Osteoblast (primary cell): ENCODE data around the gene USP7. TPM values are rescaled to one million over a fixed set of nuclear protein-coding genes. Genes with fewer than 3 reads are reported as not detected.

Source experiments
- DNase-seq: peaks from one replicate; pipeline ENCODE4 v3.0.0; 2011; ENCODE audit warnings: low spot score, mixed read lengths; ENCODE audit not compliant: insufficient read length; ENCODE audit errors: missing footprints
- H2AFZ ChIP-seq: 2 replicates; pipeline ENCODE4 v1.6.0; 2011; ENCODE audit warnings: mild to moderate bottlenecking, low read length
- H3K27ac ChIP-seq: 2 replicates; pipeline ENCODE4 v1.5.1; 2011; ENCODE audit warnings: mild to moderate bottlenecking, low read depth, low read length, moderate library complexity
- H3K27me3 ChIP-seq: 2 replicates; pipeline ENCODE4 v1.6.0; 2012; ENCODE audit warnings: mild to moderate bottlenecking, control low read depth, inconsistent platforms, low read length, moderate library complexity; ENCODE audit not compliant: insufficient read depth
- H3K36me3 ChIP-seq: 2 replicates; pipeline ENCODE4 v1.5.1; 2011; ENCODE audit warnings: mild to moderate bottlenecking, low read length, control low read depth, moderate library complexity; ENCODE audit not compliant: insufficient read depth
- H3K4me1 ChIP-seq: 2 replicates; pipeline ENCODE4 v1.5.1; 2011; ENCODE audit warnings: mild to moderate bottlenecking, low read length, control low read depth, moderate library complexity; ENCODE audit not compliant: insufficient read depth
- H3K4me2 ChIP-seq: 2 replicates; pipeline ENCODE4 v1.6.0; 2011; ENCODE audit warnings: mild to moderate bottlenecking, low read length; ENCODE audit not compliant: insufficient read depth
- H3K4me3 ChIP-seq: fragments of 200-600 bp; sonication (generic); 3 replicates; pipeline ENCODE4 v1.5.1; 2012; ENCODE audit warnings: mild to moderate bottlenecking, low read length, inconsistent platforms; ENCODE audit not compliant: insufficient read depth
- H3K79me2 ChIP-seq: 2 replicates; pipeline ENCODE4 v1.6.0; 2012; ENCODE audit warnings: mild to moderate bottlenecking, low read length, control low read depth, inconsistent platforms; ENCODE audit not compliant: insufficient read depth
- H3K9me3 ChIP-seq: 2 replicates; pipeline ENCODE4 v1.5.1; 2011; ENCODE audit warnings: low read depth, low read length, control low read depth
- H4K20me1 ChIP-seq: 2 replicates; pipeline ENCODE4 v1.6.0; 2012; ENCODE audit warnings: mild to moderate bottlenecking, low read length, control low read depth; ENCODE audit not compliant: insufficient read depth
- total RNA-seq: library from RNA; depleted of rRNA; stranded (reverse); fragments of >200 nt; gene quantifications from 2 replicates; pipeline ENCODE4 v1.2.3, GENCODE V29; 2012
- TF ChIP-seq, protein P1 (sequence below): IDR thresholded peaks from 2 replicates; pipeline ENCODE4 v1.5.1; 2011; ENCODE audit warnings: mild to moderate bottlenecking, low read depth, low read length, moderate library complexity; ENCODE audit errors: extremely low read depth

USP7 gene
- total RNA-seq, 1 donor, result 51.4 TPM

DNA sequence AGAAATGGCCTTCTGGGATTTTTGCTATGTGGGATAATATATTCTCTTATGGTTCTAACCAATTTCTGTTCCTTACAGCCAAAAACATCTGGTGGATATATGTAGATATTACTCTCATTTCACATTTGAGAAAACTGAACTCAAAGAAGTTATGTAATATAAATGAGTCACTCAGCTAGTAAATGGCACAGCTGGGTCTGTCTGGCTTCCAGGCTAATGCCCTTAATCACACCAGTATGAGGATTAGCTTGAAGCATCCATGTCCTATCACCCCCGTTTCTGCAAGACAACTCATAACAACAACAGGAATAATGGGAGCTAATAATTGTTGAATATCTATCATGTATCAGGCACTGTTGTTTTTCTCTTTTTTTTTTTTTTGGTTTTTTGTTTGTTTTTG is 34.4 kb upstream of the USP7 start:
- Histone ChIP-seq H3K9me3 (no peaks in the 10 kb centered on the region), H3K27ac (no peak overlapping the region), H3K79me2 (no peaks in the 10 kb centered on the region), H2AFZ (no peak overlapping the region), H4K20me1 (no peaks in the 10 kb centered on the region), H3K4me2 (no peak overlapping the region), H3K27me3 (no peaks in the 10 kb centered on the region), H3K36me3 (no peaks in the 10 kb centered on the region), H3K4me1 (no peaks in the 10 kb centered on the region), H3K4me3 (no peak overlapping the region)
- DNase-seq, result peak; percentile 82
- TF ChIP-seq, protein P1, sequence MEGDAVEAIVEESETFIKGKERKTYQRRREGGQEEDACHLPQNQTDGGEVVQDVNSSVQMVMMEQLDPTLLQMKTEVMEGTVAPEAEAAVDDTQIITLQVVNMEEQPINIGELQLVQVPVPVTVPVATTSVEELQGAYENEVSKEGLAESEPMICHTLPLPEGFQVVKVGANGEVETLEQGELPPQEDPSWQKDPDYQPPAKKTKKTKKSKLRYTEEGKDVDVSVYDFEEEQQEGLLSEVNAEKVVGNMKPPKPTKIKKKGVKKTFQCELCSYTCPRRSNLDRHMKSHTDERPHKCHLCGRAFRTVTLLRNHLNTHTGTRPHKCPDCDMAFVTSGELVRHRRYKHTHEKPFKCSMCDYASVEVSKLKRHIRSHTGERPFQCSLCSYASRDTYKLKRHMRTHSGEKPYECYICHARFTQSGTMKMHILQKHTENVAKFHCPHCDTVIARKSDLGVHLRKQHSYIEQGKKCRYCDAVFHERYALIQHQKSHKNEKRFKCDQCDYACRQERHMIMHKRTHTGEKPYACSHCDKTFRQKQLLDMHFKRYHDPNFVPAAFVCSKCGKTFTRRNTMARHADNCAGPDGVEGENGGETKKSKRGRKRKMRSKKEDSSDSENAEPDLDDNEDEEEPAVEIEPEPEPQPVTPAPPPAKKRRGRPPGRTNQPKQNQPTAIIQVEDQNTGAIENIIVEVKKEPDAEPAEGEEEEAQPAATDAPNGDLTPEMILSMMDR, result no peak

DNA sequence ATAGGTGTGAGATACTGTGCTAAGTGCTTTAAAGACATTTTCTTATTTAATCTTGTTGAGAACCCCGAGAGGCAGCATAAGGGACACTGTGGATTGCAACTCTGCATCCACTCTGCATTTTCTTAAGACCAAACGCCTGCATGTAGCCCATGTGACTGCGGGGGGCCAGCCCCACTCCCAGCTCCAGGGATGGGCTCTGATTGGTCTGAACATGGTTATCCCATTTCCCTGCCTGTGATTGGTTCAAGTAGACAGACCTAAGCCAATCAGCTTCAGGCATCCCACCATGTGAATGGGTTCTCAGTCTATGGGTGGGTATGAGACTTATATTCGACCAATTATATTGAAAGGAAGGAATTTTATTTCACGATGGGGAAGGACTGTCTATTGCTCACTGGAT is 33.2 kb upstream of the USP7 start:
- no peak overlapping the region for H3K27ac ChIP-seq
- no peak overlapping the region for H3K4me2 ChIP-seq
- no peaks in the 10 kb centered on the region for H3K36me3 ChIP-seq
- no peaks in the 10 kb centered on the region for H3K9me3 ChIP-seq
- no peaks in the 10 kb centered on the region for H4K20me1 ChIP-seq
- H3K27me3 ChIP-seq, result no peaks in the 10 kb centered on the region
- no peak for DNase-seq
- TF ChIP-seq, protein P1, result no peak
- H2AFZ ChIP-seq, result no peak overlapping the region
- no peak overlapping the region for H3K4me3 ChIP-seq
- no peaks in the 10 kb centered on the region for H3K4me1 ChIP-seq
- no peaks in the 10 kb centered on the region for H3K79me2 ChIP-seq

DNA sequence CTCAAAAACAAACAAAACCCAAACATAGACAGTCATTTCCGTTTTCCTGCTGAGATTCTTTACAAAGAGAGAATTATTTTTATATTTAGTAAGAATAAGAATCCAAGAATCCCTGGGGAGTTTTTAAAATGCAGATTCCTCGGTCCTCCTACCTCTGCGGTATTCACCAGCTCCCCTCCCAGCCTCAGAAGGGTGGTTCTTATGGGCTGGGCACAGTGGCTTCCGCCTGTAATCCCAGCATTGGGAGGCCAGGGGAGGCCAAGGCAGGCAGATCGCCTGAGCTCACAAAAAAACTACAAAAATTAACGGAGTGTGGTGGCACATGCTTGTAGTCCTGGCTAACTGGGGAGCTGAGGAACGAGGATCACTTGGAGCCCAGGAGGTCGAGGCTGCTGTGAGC is 26.7 kb upstream of the USP7 start:
- Histone ChIP-seq H3K9me3 (no peaks in the 10 kb centered on the region), H3K79me2 (no peaks in the 10 kb centered on the region), H4K20me1 (no peaks in the 10 kb centered on the region), H2AFZ (no peak overlapping the region), H3K27me3 (no peaks in the 10 kb centered on the region), H3K4me1 (no peaks in the 10 kb centered on the region), H3K27ac (no peak overlapping the region), H3K4me3 (no peak overlapping the region), H3K36me3 (no peaks in the 10 kb centered on the region), H3K4me2 (no peak overlapping the region)
- DNase-seq, result no peak
- TF ChIP-seq, protein P1, result no peak

DNA sequence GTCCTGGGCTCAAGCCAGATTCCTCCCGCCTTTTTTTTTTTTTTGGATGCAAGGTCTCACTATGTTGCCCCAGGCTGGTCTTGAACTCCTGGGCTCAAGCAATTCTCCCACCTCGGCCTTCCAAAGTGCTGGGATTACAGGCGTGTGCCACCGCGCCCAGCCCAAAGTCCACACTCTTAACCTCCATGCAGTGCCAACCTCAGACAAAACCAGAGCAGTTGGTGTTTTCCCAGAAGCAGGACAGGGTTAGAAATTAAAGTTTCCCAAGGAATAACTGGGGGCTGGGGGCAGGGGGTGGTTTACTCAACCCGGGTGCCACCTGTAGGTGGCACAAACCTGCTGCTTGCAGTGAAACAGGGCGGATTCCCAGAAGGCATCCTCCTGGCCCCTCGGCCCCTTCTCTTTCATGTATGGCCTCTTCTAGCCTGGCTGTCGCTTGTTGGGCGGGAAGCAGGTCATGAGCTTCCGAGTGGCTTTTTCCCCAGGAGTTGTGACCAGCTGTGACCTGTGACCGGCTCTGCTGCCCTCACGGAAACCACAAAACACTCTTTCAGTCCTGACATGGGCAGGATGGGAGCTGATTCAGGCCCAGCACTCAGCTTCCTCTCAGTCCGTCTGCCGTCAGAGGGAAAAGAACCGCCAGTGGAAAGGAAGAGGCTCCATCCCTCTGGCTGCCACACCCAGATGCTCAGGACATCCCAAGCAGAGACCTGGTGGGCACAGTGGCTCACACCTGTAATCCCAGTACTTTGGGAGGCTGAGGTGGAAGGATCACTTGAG is 25.6 kb upstream of the USP7 start:
- H3K27me3 ChIP-seq, result no peaks in the 10 kb centered on the region
- DNase-seq, result no peak
- no peaks in the 10 kb centered on the region for H3K4me1 ChIP-seq

More for the DNA sequence above, 25.6 kb upstream of the USP7 start:
- H3K4me2 ChIP-seq, result no peak overlapping the region
- H3K4me3 ChIP-seq, result no peak overlapping the region
- no peaks in the 10 kb centered on the region for H3K36me3 ChIP-seq
- H4K20me1 ChIP-seq, result no peaks in the 10 kb centered on the region
- TF ChIP-seq, protein P1, result no peak
- H3K79me2 ChIP-seq, result no peaks in the 10 kb centered on the region
- H2AFZ ChIP-seq, result no peak overlapping the region
- H3K27ac ChIP-seq, result no peak overlapping the region
- no peaks in the 10 kb centered on the region for H3K9me3 ChIP-seq
